Daoy (cell line): ENCODE data around the gene CCDC187. TPM values are rescaled to one million over a fixed set of nuclear protein-coding genes. Genes with fewer than 3 reads are reported as not detected.
A peak's percentile ranks its signal among the peaks of the same experiment; 100 is the strongest.
"Not testable (repeated sequence)": the region's sequence is repeated elsewhere in the genome, so short reads cannot be mapped to it uniquely, and the experiment has no call there.

Experiments used
- DNase-seq: peaks from one replicate; pipeline ENCODE4 v3.0.0-alpha.2; 2015; ENCODE audit warnings: low read depth
- total RNA-seq: library from RNA; depleted of rRNA; stranded (reverse); fragments of >200 nt; shearing (Covaris generic); gene quantifications from 2 replicates; pipeline ENCODE4 v1.2.3, GENCODE V29; 2014

The CCDC187 gene
- total RNA-seq, 1 experiment from 2014 or later = not detected

- peak; percentile 69 for DNase-seq
These were observed 23.5 kb upstream of the CCDC187 start, which contains the start of gene GPSM1 for GRCh38 chr9:136327304-136327974. GPSM1 (plus strand) TSS chr9:136327539; CDS start chr9:136327696, 157 bp downstream.

GRCh38 chr9:136326761-136327303 lies 22.9 kb upstream of the CCDC187 start:
- DNase-seq = no peak

GRCh38 chr9:136326061-136326760 lies 22.3 kb upstream of the CCDC187 start:
- peak; percentile 80 for DNase-seq

- no peak for DNase-seq
These were observed 21.5 kb upstream of the CCDC187 start for GRCh38 chr9:136325358-136325757.

GRCh38 chr9:136324501-136325300 lies 20.8 kb upstream of the CCDC187 start:
- DNase-seq = no peak

GRCh38 chr9:136323371-136323789 lies 19.5 kb upstream of the CCDC187 start:
- no peak for DNase-seq

- no peak for DNase-seq
These were observed 18.9 kb upstream of the CCDC187 start for GRCh38 chr9:136322756-136323330.

GRCh38 chr9:136321561-136321960 lies 17.7 kb upstream of the CCDC187 start:
- DNase-seq = no peak

GRCh38 chr9:136320972-136321371 lies 17.1 kb upstream of the CCDC187 start:
- DNase-seq = not testable (repeated sequence)

GRCh38 chr9:136319955-136320354 lies 16.1 kb upstream of the CCDC187 start:
- not testable (repeated sequence) for DNase-seq

- not testable (repeated sequence) for DNase-seq
These were observed 15.3 kb upstream of the CCDC187 start for GRCh38 chr9:136319244-136319643.

- DNase-seq = no peak
These were observed 14.9 kb upstream of the CCDC187 start for GRCh38 chr9:136318776-136319241.

GRCh38 chr9:136318111-136318775 lies 14.3 kb upstream of the CCDC187 start:
- no peak for DNase-seq

- DNase-seq = no peak
These were observed 13.8 kb upstream of the CCDC187 start for GRCh38 chr9:136317695-136318094.

- no peak for DNase-seq
These were observed 13.2 kb upstream of the CCDC187 start for GRCh38 chr9:136316896-136317676.

- no peak for DNase-seq
These were observed 12.4 kb upstream of the CCDC187 start for GRCh38 chr9:136316271-136316751.

- DNase-seq = no peak
These were observed 11.1 kb upstream of the CCDC187 start for GRCh38 chr9:136314944-136315343.

GRCh38 chr9:136314056-136314416 lies 10.1 kb upstream of the CCDC187 start:
- DNase-seq = no peak

GRCh38 chr9:136313111-136314055 lies 9.5 kb upstream of the CCDC187 start:
- DNase-seq = no peak
